Right lobe of liver (tissue), 6 donors: ENCODE results near the gene TPRA1. TPM values are rescaled to one million over a fixed set of nuclear protein-coding genes. Genes with fewer than 3 reads are reported as not detected.
A peak's percentile ranks its signal among the peaks of the same experiment; 100 is the strongest.

Source experiments
- ATAC-seq, 4 donors: fragments of 200-7000 bp; cut with Tn5 transposase; one replicate each; pipeline ENCODE4 v1.9.1; 2020; ENCODE audit warnings: mild to moderate bottlenecking in 4 of 4, moderate library complexity in 4 of 4
- DNase-seq, 3 donors: peaks; one replicate each; pipeline ENCODE4 v3.0.0-alpha.2; 2020
- H3K27ac ChIP-seq, 3 donors: fragments of 200-600 bp; one replicate each; pipeline ENCODE4 v1.8.0; 2022
- H3K27me3 ChIP-seq, 2 donors: fragments of 200-600 bp; one replicate each; pipeline ENCODE4 v1.8.0; 2022
- H3K36me3 ChIP-seq, 4 donors: fragments of 200-600 bp; sonication (generic) in 1 of 4; one replicate each; pipeline versions ENCODE4 v1.5.1 to v1.8.0; 2017 to 2022; ENCODE audit warnings: control low read depth in 1 of 4
- H3K4me1 ChIP-seq, 4 donors: fragments of 200-600 bp; sonication (generic) in 1 of 4; one replicate each; pipeline versions ENCODE4 v1.5.1 to v1.8.0; 2017 to 2022; ENCODE audit warnings: control low read depth in 1 of 4
- H3K4me3 ChIP-seq, 3 donors: fragments of 200-600 bp; one replicate each; pipeline ENCODE4 v1.8.0; 2022
- H3K9me3 ChIP-seq, 4 donors: fragments of 200-600 bp; sonication (generic) in 1 of 4; one replicate each; pipeline versions ENCODE4 v1.5.1 to v1.8.0; 2017 to 2022; ENCODE audit warnings: control low read depth in 1 of 4
- POLR2A ChIP-seq: fragments of 450-650 bp; IDR thresholded peaks from one replicate; pipeline ENCODE4 v1.6.1; 2017; ENCODE audit warnings: antibody characterized with exemption, mild to moderate bottlenecking
- WGBS: methylation state at CpG from one replicate; pipeline ENCODE4 v1.1.6; 2018; ENCODE audit warnings: low coverage, low lambda C conversion rate; ENCODE audit not compliant: insufficient coverage; ENCODE audit errors: missing lambda C conversion rate; 5-methylcytosine and 5-hydroxymethylcytosine counted together
- intact Hi-C, 2 donors: fragments of 100-400 bp; cut with DNase I; formaldehyde crosslinking; loops; one replicate each; pipeline versions ENCODE4 v1.11.2 to v1.14.1; 2022
- total RNA-seq, 6 experiments: library from RNA; depleted of rRNA in 2 of 6; stranded (reverse); fragments of >200 nt in 2 of 6; fragmentation: NEBNext Ultra II Directional in 3 of 6; extraction: Animal tissue kit (Norgen Biotek cat#: 25700) in 3 of 6; gene quantifications; one replicate each; pipeline versions ENCODE4 v1.1.0 to v1.2.4, GENCODE V29; 2016 to 2023
- TF ChIP-seq, protein P1 (sequence below), 4 donors: fragments of 200-600 bp in 3 of 4; fragments of 450-650 bp in 1 of 4; IDR thresholded peaks; one replicate each; pipeline versions ENCODE4 v1.5.1 to v1.8.0; 2016 to 2022; ENCODE audit warnings: antibody characterized with exemption in 4 of 4, mild to moderate bottlenecking in 2 of 4
- donor health status: DM: no; HTN: yes; CAD: no.
- donor health status: DM: no; HTN: no; CAD: no.
- donor health status: DM: no; HTN: no; CAD: no.
- donor health status: DM: no; HTN: yes; CAD: no.
- donor health status: DM: no; HTN: yes; CAD: no.

Gene TPRA1
- total RNA-seq, 6 experiments from 2014 or later = 13.9 to 25.9 (median 23.3) TPM

- Histone ChIP-seq H3K9me3 (no peaks in the 10 kb centered on the region), H3K27ac (no peak overlapping the region), H3K4me3 (no peak overlapping the region), H3K4me1 (no peaks in the 10 kb centered on the region), H3K27me3 (no peaks in the 10 kb centered on the region), H3K36me3 (no peaks in the 10 kb centered on the region)
- TF ChIP-seq POLR2A = no peak
- TF ChIP-seq, protein P1, sequence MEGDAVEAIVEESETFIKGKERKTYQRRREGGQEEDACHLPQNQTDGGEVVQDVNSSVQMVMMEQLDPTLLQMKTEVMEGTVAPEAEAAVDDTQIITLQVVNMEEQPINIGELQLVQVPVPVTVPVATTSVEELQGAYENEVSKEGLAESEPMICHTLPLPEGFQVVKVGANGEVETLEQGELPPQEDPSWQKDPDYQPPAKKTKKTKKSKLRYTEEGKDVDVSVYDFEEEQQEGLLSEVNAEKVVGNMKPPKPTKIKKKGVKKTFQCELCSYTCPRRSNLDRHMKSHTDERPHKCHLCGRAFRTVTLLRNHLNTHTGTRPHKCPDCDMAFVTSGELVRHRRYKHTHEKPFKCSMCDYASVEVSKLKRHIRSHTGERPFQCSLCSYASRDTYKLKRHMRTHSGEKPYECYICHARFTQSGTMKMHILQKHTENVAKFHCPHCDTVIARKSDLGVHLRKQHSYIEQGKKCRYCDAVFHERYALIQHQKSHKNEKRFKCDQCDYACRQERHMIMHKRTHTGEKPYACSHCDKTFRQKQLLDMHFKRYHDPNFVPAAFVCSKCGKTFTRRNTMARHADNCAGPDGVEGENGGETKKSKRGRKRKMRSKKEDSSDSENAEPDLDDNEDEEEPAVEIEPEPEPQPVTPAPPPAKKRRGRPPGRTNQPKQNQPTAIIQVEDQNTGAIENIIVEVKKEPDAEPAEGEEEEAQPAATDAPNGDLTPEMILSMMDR (IDR thresholded peaks at IDR 0.05) = no peak
- intact Hi-C loops = no loop called here
- WGBS = 65% methylated on average over 2 of the region's 3 CpGs
- peak in 1 of 4 donors; percentile 26 for ATAC-seq
- no peak for DNase-seq
Observed at GRCh38 chr3:127637546-127637945, 47.0 kb upstream of the TPRA1 start.

GRCh38 chr3:127634653-127635052, 44.1 kb upstream of the TPRA1 start:
- no peaks in the 10 kb centered on the region for H3K9me3 ChIP-seq
- intact Hi-C loops = no loop called here
- peaks cover 0 to 3% (median 0%) of the 10 kb centered on the region in 4 donors for H3K4me1 ChIP-seq
- no peaks in the 10 kb centered on the region for H3K27me3 ChIP-seq
- DNase-seq (no peak), ATAC-seq (no peak)
- no peaks in the 10 kb centered on the region for H3K36me3 ChIP-seq
- H3K4me3 ChIP-seq = no peak overlapping the region
- no peak overlapping the region for H3K27ac ChIP-seq
- 78% methylated on average over 5 of the region's 12 CpGs for WGBS
- TF ChIP-seq POLR2A = no peak
- TF ChIP-seq, protein P1 (IDR thresholded peaks at IDR 0.05) = no peak

DNA sequence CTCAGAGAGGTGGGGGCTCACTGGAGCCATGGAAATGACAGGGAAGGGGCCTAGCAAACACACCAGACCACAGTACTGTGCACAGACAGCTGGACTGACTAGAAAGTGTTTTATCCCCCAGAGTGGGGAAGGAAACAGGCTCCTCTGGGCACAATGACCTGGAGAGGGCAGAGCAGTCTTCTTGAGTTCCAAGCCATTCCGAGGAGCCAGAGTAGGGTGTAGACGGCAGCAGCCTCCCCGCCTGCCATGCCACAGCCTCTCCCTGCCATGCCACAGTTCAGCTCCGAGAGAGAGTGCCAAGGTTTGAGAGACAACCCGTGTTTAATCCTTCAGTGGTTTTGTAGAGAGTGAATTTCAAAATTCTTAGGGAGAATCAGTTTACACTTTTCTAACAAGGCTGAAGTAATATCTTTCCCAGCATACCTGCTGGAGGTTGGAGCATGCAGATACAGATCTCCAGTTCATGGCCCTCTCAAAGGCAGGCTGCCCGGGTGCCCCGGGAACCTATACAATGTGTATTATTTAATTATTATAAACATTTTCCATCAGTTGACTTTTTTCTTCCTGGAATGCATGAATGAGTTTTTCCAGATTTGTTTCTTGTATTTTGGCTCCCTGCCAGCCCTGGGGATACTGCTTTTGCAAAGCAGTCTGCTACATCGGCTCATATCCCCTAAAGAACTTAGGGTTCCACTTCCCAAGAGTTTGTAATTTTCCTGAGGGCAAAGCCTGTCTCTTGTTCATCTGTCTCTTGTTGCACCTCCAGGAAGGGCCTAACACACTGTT, 41.7 kb upstream of the TPRA1 start:
- intact Hi-C loops = no loop called here
- ATAC-seq = no peak
- peaks cover 0 to 6% (median 0%) of the 10 kb centered on the region in 4 donors for H3K4me1 ChIP-seq
- TF ChIP-seq, protein P1 (IDR thresholded peaks at IDR 0.05) = no peak
- TF ChIP-seq POLR2A = no peak
- no peaks in the 10 kb centered on the region for H3K27me3 ChIP-seq
- H3K27ac ChIP-seq = no peak overlapping the region
- 75% methylated on average over 6 of the region's 8 CpGs for WGBS
- no peaks in the 10 kb centered on the region for H3K36me3 ChIP-seq
- H3K9me3 ChIP-seq = no peaks in the 10 kb centered on the region
- H3K4me3 ChIP-seq = no peak overlapping the region
- DNase-seq = no peak

- no peak for DNase-seq
- 90% methylated on average over 11 of the region's 12 CpGs for WGBS
Observed at GRCh38 chr3:127630811-127631714, 40.5 kb upstream of the TPRA1 start.

More at GRCh38 chr3:127630811-127631714, 40.5 kb upstream of the TPRA1 start:
- Histone ChIP-seq H3K36me3 (no peaks in the 10 kb centered on the region), H3K4me3 (no peak overlapping the region), H3K4me1 (peaks cover 0 to 6% (median 0%) of the 10 kb centered on the region in 4 donors), H3K27ac (no peak overlapping the region), H3K9me3 (no peaks in the 10 kb centered on the region), H3K27me3 (no peaks in the 10 kb centered on the region)
- intact Hi-C loops = no loop called here
- TF ChIP-seq, protein P1 (IDR thresholded peaks at IDR 0.05) = no peak
- TF ChIP-seq POLR2A = no peak
- ATAC-seq = no peak
